Inflammatory macrophage treated with lipopolysaccharide for 4 hours (primary cell): ENCODE data around the gene CATSPER2.
"Not testable (repeated sequence)": the region's sequence is repeated elsewhere in the genome, so short reads cannot be mapped to it uniquely, and the experiment has no call there.

ENCODE experiments used
- DNase-seq: peaks from one replicate; pipeline ENCODE4 v3.0.0-alpha.2; 2020

Gene CATSPER2

GRCh38 chr15:43648649-43649429, at the start of gene CATSPER2:
Gene CATSPER2, minus strand, starts transcription at chr15:43648844. Its CDS starts 783 bp downstream, at chr15:43648061.
- DNase-seq = no peak

GRCh38 chr15:43693148-43694022, 44.7 kb upstream of the CATSPER2 start, which contains the start of gene CKMT1A:
Gene CKMT1A, plus strand, starts transcription at chr15:43693859. Its CDS starts 192 bp downstream, at chr15:43694051.
- DNase-seq = not testable (repeated sequence)

GRCh38 chr15:43692679-43693078, 44.0 kb upstream of the CATSPER2 start:
- DNase-seq = not testable (repeated sequence)

GRCh38 chr15:43689604-43690301, 41.1 kb upstream of the CATSPER2 start:
- not testable (repeated sequence) for DNase-seq

GRCh38 chr15:43674175-43674574, 25.5 kb upstream of the CATSPER2 start:
- DNase-seq = not testable (repeated sequence)

- not testable (repeated sequence) for DNase-seq
These were observed 17.5 kb upstream of the CATSPER2 start for GRCh38 chr15:43666177-43666576.

GRCh38 chr15:43663333-43663732, 14.7 kb upstream of the CATSPER2 start:
- DNase-seq = not testable (repeated sequence)

GRCh38 chr15:43662293-43662692, 13.6 kb upstream of the CATSPER2 start:
- not testable (repeated sequence) for DNase-seq

GRCh38 chr15:43659727-43660126, 11.1 kb upstream of the CATSPER2 start:
- not testable (repeated sequence) for DNase-seq

GRCh38 chr15:43649430-43649926, 834 bp upstream of the CATSPER2 start:
- not testable (repeated sequence) for DNase-seq

- DNase-seq = not testable (repeated sequence)
These were observed 10.0 kb downstream of the CATSPER2 start for GRCh38 chr15:43638464-43639204.

GRCh38 chr15:43626937-43627336, 21.7 kb downstream of the CATSPER2 start:
- not testable (repeated sequence) for DNase-seq

- no peak for DNase-seq
These were observed 23.5 kb downstream of the CATSPER2 start for GRCh38 chr15:43625106-43625505.

- DNase-seq = not testable (repeated sequence)
These were observed 26.4 kb downstream of the CATSPER2 start for GRCh38 chr15:43622068-43622799.

- DNase-seq = not testable (repeated sequence)
These were observed 29.9 kb downstream of the CATSPER2 start, which contains the start of gene STRC for GRCh38 chr15:43618700-43619099. Gene STRC, minus strand, starts transcription at chr15:43618800. Its CDS starts 78 bp downstream, at chr15:43618722.

- not testable (repeated sequence) for DNase-seq
These were observed 30.9 kb downstream of the CATSPER2 start for GRCh38 chr15:43617750-43618149.

GRCh38 chr15:43602233-43602632, 46.4 kb downstream of the CATSPER2 start:
- not testable (repeated sequence) for DNase-seq

- not testable (repeated sequence) for DNase-seq
These were observed 48.4 kb downstream of the CATSPER2 start for GRCh38 chr15:43600200-43600599.

- DNase-seq = not testable (repeated sequence)
These were observed 49.5 kb downstream of the CATSPER2 start for GRCh38 chr15:43599131-43599530.

- not testable (repeated sequence) for DNase-seq
These were observed 55.1 kb downstream of the CATSPER2 start, which contains the start of gene CKMT1B for GRCh38 chr15:43593328-43594190. Gene CKMT1B, plus strand, starts transcription at chr15:43594027. Its CDS starts 192 bp downstream, at chr15:43594219.
